OCI-LY3 (cell line): Measurements from ENCODE around the gene TBCA.

Experiments used
- H2AFZ ChIP-seq: fragments of 200-600, 300-600 bp; shearing (Covaris generic); 2 replicates; pipeline ENCODE4 v1.6.0; 2014; ENCODE audit warnings: antibody characterized with exemption, low read depth, low read length
- H3K27ac ChIP-seq: fragments of 200-600, 300-600 bp; sonication (generic); 2 replicates; pipeline ENCODE4 v1.5.1; 2014; ENCODE audit warnings: mild to moderate bottlenecking, low read length, moderate library complexity, mixed read lengths
- H3K27me3 ChIP-seq: fragments of 200-600, 300-600 bp; sonication (generic); 2 replicates; pipeline ENCODE4 v1.6.1; 2014; ENCODE audit warnings: low read depth, low read length, mixed read lengths
- H3K36me3 ChIP-seq: fragments of 200-600, 300-600 bp; sonication (generic); replicated peaks from 2 replicates; pipeline ENCODE3; 2014; ENCODE audit warnings: low read depth, low read length, mixed read lengths
- H3K4me1 ChIP-seq: fragments of 300-600, 200-600 bp; sonication (generic); 2 replicates; pipeline ENCODE4 v1.6.1; 2014; ENCODE audit warnings: low read length, mixed read lengths
- H3K4me2 ChIP-seq: fragments of 200-600, 300-600 bp; sonication (generic); 2 replicates; pipeline ENCODE4 v1.6.1; 2014; ENCODE audit warnings: low read length, mixed read lengths
- H3K4me3 ChIP-seq: fragments of 300-600, 200-600 bp; sonication (generic); 2 replicates; pipeline ENCODE4 v1.5.1; 2014; ENCODE audit warnings: antibody characterized with exemption, mild to moderate bottlenecking, low read length, moderate library complexity
- H3K79me2 ChIP-seq: fragments of 300-600, 200-600 bp; shearing (Covaris generic); 2 replicates; pipeline ENCODE4 v1.6.1; 2014; ENCODE audit warnings: mild to moderate bottlenecking, low read length, mixed read lengths
- H3K9ac ChIP-seq: fragments of 300-600, 200-600 bp; shearing (Covaris generic); 2 replicates; pipeline ENCODE4 v1.6.0; 2014; ENCODE audit warnings: mild to moderate bottlenecking, low read length, moderate library complexity
- H3K9me3 ChIP-seq: fragments of 200-600, 300-600 bp; shearing (Covaris generic); 2 replicates; pipeline ENCODE4 v1.6.1; 2014; ENCODE audit warnings: low read length, mixed read lengths; ENCODE audit not compliant: insufficient read depth
- H4K20me1 ChIP-seq: fragments of 200-600, 300-600 bp; sonication (generic); 2 replicates; pipeline ENCODE4 v1.6.1; 2016; ENCODE audit warnings: low read length, mixed read lengths; ENCODE audit not compliant: insufficient read depth
- CTCF ChIP-seq: fragments of 200-600, 300-600 bp; sonication (generic); IDR thresholded peaks from 2 replicates; pipeline ENCODE4 v1.5.1; 2014; ENCODE audit warnings: antibody characterized with exemption, low read length, low read depth
- EZH2phosphoT487 ChIP-seq: fragments of 200-600 bp; shearing (Covaris generic); IDR thresholded peaks from 2 replicates; pipeline ENCODE4 v1.6.1; 2018; ENCODE audit warnings: antibody characterized with exemption, mixed run types, low read depth

The TBCA gene

DNA sequence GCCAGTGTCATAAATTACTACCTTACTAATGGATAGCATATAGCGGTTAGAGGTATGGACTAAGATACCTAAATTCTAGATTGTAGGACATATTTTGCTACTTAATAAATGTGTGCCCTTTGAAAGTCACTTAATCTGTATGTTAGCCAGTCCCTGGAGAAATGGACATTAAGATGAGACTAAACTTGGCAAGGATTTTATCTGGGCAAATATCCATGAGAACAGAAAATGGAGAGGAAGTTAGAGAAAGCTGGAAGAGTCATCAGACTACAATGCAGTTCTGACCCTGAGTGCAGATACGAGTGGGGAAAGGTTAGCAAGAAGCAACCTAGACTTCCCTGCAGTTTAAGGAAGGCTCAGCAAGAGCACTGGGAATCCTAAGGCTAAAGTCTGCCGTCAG, 33.0 kb downstream of the TBCA start:
- H3K4me1 ChIP-seq = no peaks in the 10 kb centered on the region
- no peak overlapping the region for H2AFZ ChIP-seq
- no peaks in the 10 kb centered on the region for H3K9me3 ChIP-seq
- TF ChIP-seq CTCF (no peak), EZH2phosphoT487 (no peak)
- H3K27me3 ChIP-seq = no peaks in the 10 kb centered on the region
- no peak overlapping the region for H3K4me2 ChIP-seq
- H4K20me1 ChIP-seq = peaks cover 42% of the 10 kb centered on the region
- peaks cover 3% of the 10 kb centered on the region for H3K36me3 ChIP-seq
- no peak overlapping the region for H3K27ac ChIP-seq
- no peak overlapping the region for H3K4me3 ChIP-seq
- H3K9ac ChIP-seq = no peak overlapping the region
- H3K79me2 ChIP-seq = peaks cover 89% of the 10 kb centered on the region

DNA sequence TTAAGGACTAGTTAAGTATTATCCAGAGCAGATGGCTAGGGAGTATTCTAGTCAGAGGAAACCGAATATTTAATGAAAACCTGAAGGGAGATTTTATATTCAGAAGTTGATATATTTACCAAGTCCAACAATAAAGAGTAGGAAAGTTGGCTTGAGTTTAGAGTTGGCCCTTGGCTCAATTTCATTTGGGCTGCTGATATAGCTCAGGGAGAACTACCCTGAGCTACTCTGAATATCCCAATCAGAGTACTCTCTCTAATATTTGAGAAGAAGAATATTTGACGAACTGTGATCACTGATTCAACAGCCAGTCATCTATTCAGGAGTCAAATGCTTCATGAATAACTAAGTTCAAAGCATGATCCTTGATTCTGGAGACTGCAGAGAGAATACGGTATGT, 34.5 kb downstream of the TBCA start:
- Histone ChIP-seq H3K4me1 (no peaks in the 10 kb centered on the region), H3K9ac (no peak overlapping the region), H4K20me1 (peaks cover 45% of the 10 kb centered on the region)

GRCh38 chr5:77734885-77735284, 41.3 kb downstream of the TBCA start:
- Histone ChIP-seq H3K4me3 (no peak overlapping the region), H3K36me3 (peaks cover 6% of the 10 kb centered on the region), H3K27ac (no peak overlapping the region), H3K9me3 (no peaks in the 10 kb centered on the region), H3K27me3 (no peaks in the 10 kb centered on the region), H3K4me2 (no peak overlapping the region), H3K9ac (no peak overlapping the region), H4K20me1 (peaks cover 38% of the 10 kb centered on the region), H2AFZ (no peak overlapping the region), H3K79me2 (peaks cover 89% of the 10 kb centered on the region), H3K4me1 (peaks cover 8% of the 10 kb centered on the region)
- no peak for TF ChIP-seq EZH2phosphoT487
- TF ChIP-seq CTCF = no peak

More for the DNA sequence above, 34.5 kb downstream of the TBCA start:
- H3K9me3 ChIP-seq = no peaks in the 10 kb centered on the region
- H3K4me2 ChIP-seq = no peak overlapping the region
- H3K27me3 ChIP-seq = no peaks in the 10 kb centered on the region
- TF ChIP-seq CTCF (no peak), EZH2phosphoT487 (no peak)
- peaks cover 3% of the 10 kb centered on the region for H3K36me3 ChIP-seq
- no peak overlapping the region for H3K4me3 ChIP-seq
- H3K27ac ChIP-seq = no peak overlapping the region
- peaks cover 90% of the 10 kb centered on the region for H3K79me2 ChIP-seq
- H2AFZ ChIP-seq = no peak overlapping the region

DNA sequence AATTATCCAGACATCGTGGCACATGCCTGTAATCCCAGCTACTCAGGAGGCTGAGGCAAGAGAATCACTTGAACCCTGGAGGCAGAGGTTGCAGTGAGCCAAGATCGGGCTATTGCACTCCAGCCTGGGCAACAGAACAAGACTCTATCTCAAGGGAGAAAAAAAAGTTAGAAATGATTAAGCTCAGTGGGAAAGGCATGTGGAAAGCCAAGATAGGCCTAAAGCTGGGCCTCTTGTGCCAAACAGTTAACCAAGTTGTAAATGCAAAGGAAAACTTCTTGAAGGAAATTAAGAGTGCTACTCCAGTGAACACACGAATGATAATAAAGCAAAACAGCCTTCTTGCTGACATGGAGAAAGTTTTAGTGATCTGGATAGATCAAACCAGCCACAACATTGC, 43.0 kb downstream of the TBCA start:
- peaks cover 38% of the 10 kb centered on the region for H4K20me1 ChIP-seq
- H2AFZ ChIP-seq = no peak overlapping the region
- H3K27me3 ChIP-seq = no peaks in the 10 kb centered on the region
- TF ChIP-seq CTCF = no peak
- H3K4me3 ChIP-seq = no peak overlapping the region
- H3K9me3 ChIP-seq = no peaks in the 10 kb centered on the region
- H3K79me2 ChIP-seq = peaks cover 80% of the 10 kb centered on the region
- H3K27ac ChIP-seq = no peak overlapping the region
- H3K4me2 ChIP-seq = no peak overlapping the region
- peaks cover 9% of the 10 kb centered on the region for H3K36me3 ChIP-seq
- peaks cover 8% of the 10 kb centered on the region for H3K4me1 ChIP-seq
- H3K9ac ChIP-seq = no peak overlapping the region
